ENCODE results near the gene GOLGA6L2. TPM values are rescaled to one million over a fixed set of nuclear protein-coding genes. Genes with fewer than 3 reads are reported as not detected.
"Not testable (repeated sequence)": the region's sequence is repeated elsewhere in the genome, so short reads cannot be mapped to it uniquely, and the experiment has no call there.

The GOLGA6L2 gene
- total RNA-seq, 2 experiments from 2014 or later: not detected

DNA sequence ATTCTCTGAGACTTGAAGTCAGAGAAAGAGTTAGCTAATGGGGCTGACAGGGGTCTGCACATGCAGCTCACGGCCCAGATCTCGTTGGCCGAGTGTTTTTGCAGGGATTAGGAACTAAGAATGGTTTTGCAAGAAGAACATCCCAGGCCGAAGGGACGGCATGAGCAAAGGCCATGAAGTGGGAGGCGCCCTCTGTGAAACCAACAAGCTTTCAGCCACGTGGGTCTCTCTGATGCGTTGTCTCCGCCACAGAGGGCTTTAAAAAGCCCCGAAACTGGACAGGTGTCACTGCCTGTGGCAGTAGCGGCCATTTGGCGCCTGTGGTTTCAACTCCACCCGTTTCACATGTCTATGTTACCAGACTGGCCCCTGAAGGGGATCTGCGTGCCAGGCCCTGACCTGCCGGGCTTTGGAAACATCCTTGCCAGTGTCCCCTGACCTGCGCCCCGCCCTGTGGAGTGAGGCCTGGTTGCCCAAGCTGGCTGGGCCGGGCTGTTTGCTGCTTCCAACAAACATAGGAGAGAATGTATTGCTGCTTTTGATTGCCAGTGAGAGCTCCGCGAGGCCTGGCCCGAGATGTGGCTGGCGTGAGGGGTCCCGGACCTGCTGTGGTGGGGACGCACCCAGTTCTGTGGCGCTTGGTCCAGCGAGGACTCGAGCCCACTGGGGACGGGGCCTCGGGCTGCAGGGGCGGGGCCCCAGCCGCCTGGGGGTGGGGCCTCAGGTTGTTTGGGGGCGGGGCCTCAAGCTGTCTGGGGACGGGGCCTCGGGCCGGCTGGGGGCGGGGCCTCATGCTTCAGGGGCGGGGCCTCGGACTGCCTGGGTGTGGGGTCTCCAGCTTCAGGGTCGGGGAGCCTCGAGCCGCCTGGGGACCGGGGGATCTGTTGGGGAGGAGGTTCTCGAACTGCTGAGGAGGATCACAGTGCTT lies 30.4 kb downstream of the GOLGA6L2 start:
- POLR2A ChIA-PET: no interaction called here
- intact Hi-C loops (cut with micrococcal nuclease; ENCODE audit: unreplicated experiment): no loop called here
- H3K4me2 ChIP-seq (ENCODE audit: low read length): no peak overlapping the region

DNA sequence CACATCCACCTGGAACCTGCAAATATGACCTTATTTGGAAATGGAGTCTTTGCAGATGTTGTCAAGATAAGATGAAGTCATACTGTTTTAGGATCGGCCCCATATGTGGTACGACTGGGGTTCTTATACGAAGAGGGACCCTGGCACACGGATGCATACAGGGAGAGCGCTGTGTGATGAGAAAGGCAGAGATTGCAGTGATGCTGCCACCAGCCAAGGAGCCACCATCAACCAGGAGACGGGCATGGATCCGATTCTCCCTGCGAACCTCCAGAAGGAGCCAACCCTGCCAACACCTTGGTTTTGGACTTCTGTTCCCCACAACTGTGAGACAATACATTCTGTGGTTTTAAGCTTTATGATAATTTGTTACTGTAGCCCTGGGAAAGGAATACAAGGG lies 31.2 kb downstream of the GOLGA6L2 start:
- BruUV-seq (replicated peaks); DNase-seq (ENCODE audit: low spot score); H4K20me1 ChIP-seq (ENCODE audit: insufficient read depth, low read length); H3K27ac ChIP-seq (ENCODE audit: low read depth, low read length, poor library complexity, severe bottlenecking); H3K9me3 ChIP-seq (ENCODE audit: low read length); intact Hi-C loops (cut with micrococcal nuclease; ENCODE audit: unreplicated experiment); H2AFZ ChIP-seq (ENCODE audit: low read length); H3K4me2 ChIP-seq (ENCODE audit: low read length); H3K4me1 ChIP-seq (ENCODE audit: insufficient read depth, low read length, poor library complexity, severe bottlenecking); H3K9me2 ChIP-seq (ENCODE audit: insufficient read depth, low read length); H3K36me3 ChIP-seq (ENCODE audit: insufficient read depth, low read length); CTCF ChIA-PET (ENCODE audit: unreplicated experiment); H3K4me3 ChIP-seq (ENCODE audit: low read depth, low read length, poor library complexity, severe bottlenecking); POLR2A ChIA-PET; H3K79me2 ChIP-seq (ENCODE audit: insufficient read depth, low read depth, low read length): not testable (repeated sequence)

More for the DNA sequence above, 30.4 kb downstream of the GOLGA6L2 start:
- BruUV-seq (replicated peaks): no TSS peak
- Histone ChIP-seq H3K4me1 (ENCODE audit: insufficient read depth, low read length, poor library complexity, severe bottlenecking) (no peaks in the 10 kb centered on the region), H3K27ac (ENCODE audit: low read depth, low read length, poor library complexity, severe bottlenecking) (no peak overlapping the region), H4K20me1 (ENCODE audit: insufficient read depth, low read length) (no peaks in the 10 kb centered on the region), H3K79me2 (ENCODE audit: insufficient read depth, low read depth, low read length) (no peaks in the 10 kb centered on the region), H2AFZ (ENCODE audit: low read length) (no peak overlapping the region), H3K4me3 (ENCODE audit: low read depth, low read length, poor library complexity, severe bottlenecking) (no peak overlapping the region), H3K9me3 (ENCODE audit: low read length) (no peaks in the 10 kb centered on the region), H3K9me2 (ENCODE audit: insufficient read depth, low read length) (no peaks in the 10 kb centered on the region), H3K36me3 (ENCODE audit: insufficient read depth, low read length) (no peaks in the 10 kb centered on the region)
- TF ChIP-seq, protein P1, sequence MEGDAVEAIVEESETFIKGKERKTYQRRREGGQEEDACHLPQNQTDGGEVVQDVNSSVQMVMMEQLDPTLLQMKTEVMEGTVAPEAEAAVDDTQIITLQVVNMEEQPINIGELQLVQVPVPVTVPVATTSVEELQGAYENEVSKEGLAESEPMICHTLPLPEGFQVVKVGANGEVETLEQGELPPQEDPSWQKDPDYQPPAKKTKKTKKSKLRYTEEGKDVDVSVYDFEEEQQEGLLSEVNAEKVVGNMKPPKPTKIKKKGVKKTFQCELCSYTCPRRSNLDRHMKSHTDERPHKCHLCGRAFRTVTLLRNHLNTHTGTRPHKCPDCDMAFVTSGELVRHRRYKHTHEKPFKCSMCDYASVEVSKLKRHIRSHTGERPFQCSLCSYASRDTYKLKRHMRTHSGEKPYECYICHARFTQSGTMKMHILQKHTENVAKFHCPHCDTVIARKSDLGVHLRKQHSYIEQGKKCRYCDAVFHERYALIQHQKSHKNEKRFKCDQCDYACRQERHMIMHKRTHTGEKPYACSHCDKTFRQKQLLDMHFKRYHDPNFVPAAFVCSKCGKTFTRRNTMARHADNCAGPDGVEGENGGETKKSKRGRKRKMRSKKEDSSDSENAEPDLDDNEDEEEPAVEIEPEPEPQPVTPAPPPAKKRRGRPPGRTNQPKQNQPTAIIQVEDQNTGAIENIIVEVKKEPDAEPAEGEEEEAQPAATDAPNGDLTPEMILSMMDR (conservative IDR thresholded peaks at IDR 0.05; ENCODE audit: low read length): no peak
- TF ChIP-seq EZH2phosphoT487 (IDR thresholded peaks at IDR 0.05; ENCODE audit: borderline replicate concordance, low read depth, low read length): no peak
- CTCF ChIA-PET (ENCODE audit: unreplicated experiment): no interaction called here
- DNase-seq (ENCODE audit: low spot score): no peak

DNA sequence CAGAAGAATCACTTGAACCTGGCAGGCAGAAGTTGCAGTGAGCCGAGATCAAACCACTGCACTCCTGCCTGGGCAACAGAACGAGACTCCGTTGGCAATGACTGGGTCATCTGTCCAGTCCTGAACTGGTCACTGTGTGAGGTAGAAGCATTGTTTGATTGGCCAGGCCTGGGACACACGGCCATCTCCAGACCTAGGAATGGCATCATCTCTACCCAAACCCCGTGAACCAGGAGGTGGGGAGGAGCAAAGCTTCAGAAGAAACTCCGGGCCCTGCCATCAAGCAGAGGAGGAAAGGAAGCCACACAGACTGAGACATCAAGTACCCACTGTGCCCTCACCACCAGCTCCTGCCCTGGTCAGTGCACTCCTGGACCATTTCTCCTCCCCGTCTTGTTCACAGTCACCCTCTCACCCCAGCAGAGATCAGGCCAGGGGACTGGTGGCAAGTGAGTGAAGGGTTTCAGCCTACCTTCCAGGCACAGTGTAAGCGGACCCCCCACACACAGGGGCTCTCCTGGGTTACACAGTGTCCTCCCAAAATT lies 31.6 kb downstream of the GOLGA6L2 start:
- H3K9me3 ChIP-seq (ENCODE audit: low read length): no peaks in the 10 kb centered on the region
- no peaks in the 10 kb centered on the region for H3K9me2 ChIP-seq (ENCODE audit: insufficient read depth, low read length)
- H3K4me1 ChIP-seq (ENCODE audit: insufficient read depth, low read length, poor library complexity, severe bottlenecking): no peaks in the 10 kb centered on the region
- BruUV-seq (replicated peaks): no TSS peak
- DNase-seq (ENCODE audit: low spot score): no peak
- intact Hi-C loops (cut with micrococcal nuclease; ENCODE audit: unreplicated experiment): no loop called here
- no peak overlapping the region for H3K4me2 ChIP-seq (ENCODE audit: low read length)
- no peaks in the 10 kb centered on the region for H4K20me1 ChIP-seq (ENCODE audit: insufficient read depth, low read length)
- H2AFZ ChIP-seq (ENCODE audit: low read length): no peak overlapping the region
- H3K36me3 ChIP-seq (ENCODE audit: insufficient read depth, low read length): no peaks in the 10 kb centered on the region
- ChIA-PET POLR2A (no interaction called here), CTCF (ENCODE audit: unreplicated experiment) (no interaction called here)
- no peaks in the 10 kb centered on the region for H3K79me2 ChIP-seq (ENCODE audit: insufficient read depth, low read depth, low read length)
- H3K27ac ChIP-seq (ENCODE audit: low read depth, low read length, poor library complexity, severe bottlenecking): no peak overlapping the region
- H3K4me3 ChIP-seq (ENCODE audit: low read depth, low read length, poor library complexity, severe bottlenecking): no peak overlapping the region
- TF ChIP-seq EZH2phosphoT487 (IDR thresholded peaks at IDR 0.05; ENCODE audit: borderline replicate concordance, low read depth, low read length): no peak
- TF ChIP-seq, protein P1 (conservative IDR thresholded peaks at IDR 0.05; ENCODE audit: low read length): no peak

DNA sequence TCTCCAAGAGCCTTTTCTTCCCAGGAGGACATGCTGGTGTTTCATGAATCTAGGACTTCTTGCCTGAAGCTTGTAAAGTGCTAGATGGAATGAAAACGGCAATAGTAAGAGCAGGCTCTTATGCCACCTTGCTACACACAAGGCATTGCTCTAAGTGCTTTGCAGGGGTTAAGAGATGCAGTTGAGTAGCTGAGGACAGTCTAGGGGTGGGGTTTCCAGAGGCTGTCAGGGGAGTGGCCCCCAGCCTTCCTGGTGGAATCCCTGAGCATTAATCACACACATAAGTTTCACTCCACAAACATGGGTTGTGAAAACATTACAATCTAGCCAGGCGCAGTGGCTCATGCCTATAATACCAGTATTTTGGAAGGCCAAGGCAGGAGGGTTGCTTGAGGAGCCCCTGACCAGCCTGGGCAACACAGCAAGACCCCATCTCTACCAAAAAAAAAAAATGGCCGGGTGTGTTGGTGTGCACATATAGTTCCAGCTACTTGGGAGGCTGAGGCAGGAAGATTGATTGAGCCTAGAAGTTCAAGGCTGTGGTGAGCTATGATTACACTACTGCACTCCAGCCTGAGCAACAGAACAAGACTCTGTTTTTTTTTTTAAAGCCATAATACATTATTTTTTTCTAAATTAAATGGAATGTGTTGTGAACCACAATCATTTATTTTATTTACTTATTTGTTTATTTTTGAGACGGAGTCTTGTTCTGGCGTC lies 34.0 kb downstream of the GOLGA6L2 start:
- POLR2A ChIA-PET; CTCF ChIA-PET (ENCODE audit: unreplicated experiment); intact Hi-C loops (cut with micrococcal nuclease; ENCODE audit: unreplicated experiment); H3K4me1 ChIP-seq (ENCODE audit: insufficient read depth, low read length, poor library complexity, severe bottlenecking); H3K36me3 ChIP-seq (ENCODE audit: insufficient read depth, low read length); DNase-seq (ENCODE audit: low spot score); H3K4me2 ChIP-seq (ENCODE audit: low read length); H3K9me3 ChIP-seq (ENCODE audit: low read length); H3K27ac ChIP-seq (ENCODE audit: low read depth, low read length, poor library complexity, severe bottlenecking); BruUV-seq (replicated peaks); H3K9me2 ChIP-seq (ENCODE audit: insufficient read depth, low read length); H3K79me2 ChIP-seq (ENCODE audit: insufficient read depth, low read depth, low read length); H2AFZ ChIP-seq (ENCODE audit: low read length); H4K20me1 ChIP-seq (ENCODE audit: insufficient read depth, low read length); H3K4me3 ChIP-seq (ENCODE audit: low read depth, low read length, poor library complexity, severe bottlenecking): not testable (repeated sequence)

All from OCI-LY7 (cell line).